ENCODE data around the gene CRACR2B.

DNA sequence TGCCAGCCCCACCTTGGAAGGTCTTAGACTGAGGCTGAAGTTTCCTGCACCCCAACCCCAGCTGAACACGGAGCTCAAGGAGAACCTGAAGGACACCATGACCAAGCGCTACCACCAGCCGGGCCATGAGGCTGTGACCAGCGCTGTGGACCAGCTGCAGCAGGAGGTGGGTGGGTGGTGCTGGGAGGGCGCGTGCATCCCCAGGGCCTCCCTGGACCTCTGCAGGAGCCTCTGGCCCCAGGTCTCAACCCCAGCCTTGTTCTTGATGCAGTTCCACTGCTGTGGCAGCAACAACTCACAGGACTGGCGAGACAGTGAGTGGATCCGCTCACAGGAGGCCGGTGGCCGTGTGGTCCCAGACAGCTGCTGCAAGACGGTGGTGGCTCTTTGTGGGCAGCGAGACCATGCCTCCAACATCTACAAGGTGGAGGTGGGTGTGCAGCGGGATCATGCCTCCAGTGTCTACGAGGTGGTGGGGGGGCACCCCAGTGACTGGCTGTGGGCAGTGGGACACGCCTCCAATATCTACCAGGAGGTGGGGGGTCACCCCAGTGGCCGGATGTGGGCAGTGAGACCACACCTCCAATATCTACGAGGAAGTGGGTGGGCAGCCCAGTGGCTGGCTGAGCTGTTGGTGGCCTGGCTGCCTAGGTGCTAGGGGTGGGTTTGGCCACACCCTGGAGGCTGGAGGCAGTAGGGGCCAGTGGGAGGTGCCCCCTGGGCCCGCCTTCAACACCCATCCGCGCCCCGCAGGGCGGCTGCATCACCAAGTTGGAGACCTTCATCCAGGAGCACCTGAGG lies 9.7 kb downstream of the CRACR2B start:
- TF ChIP-seq, protein P1, sequence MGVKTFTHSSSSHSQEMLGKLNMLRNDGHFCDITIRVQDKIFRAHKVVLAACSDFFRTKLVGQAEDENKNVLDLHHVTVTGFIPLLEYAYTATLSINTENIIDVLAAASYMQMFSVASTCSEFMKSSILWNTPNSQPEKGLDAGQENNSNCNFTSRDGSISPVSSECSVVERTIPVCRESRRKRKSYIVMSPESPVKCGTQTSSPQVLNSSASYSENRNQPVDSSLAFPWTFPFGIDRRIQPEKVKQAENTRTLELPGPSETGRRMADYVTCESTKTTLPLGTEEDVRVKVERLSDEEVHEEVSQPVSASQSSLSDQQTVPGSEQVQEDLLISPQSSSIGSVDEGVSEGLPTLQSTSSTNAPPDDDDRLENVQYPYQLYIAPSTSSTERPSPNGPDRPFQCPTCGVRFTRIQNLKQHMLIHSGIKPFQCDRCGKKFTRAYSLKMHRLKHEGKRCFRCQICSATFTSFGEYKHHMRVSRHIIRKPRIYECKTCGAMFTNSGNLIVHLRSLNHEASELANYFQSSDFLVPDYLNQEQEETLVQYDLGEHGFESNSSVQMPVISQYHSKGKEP (tag by site-specific recombination; IDR thresholded peaks at IDR 0.05): no peak
- TF ChIP-seq, protein P2, sequence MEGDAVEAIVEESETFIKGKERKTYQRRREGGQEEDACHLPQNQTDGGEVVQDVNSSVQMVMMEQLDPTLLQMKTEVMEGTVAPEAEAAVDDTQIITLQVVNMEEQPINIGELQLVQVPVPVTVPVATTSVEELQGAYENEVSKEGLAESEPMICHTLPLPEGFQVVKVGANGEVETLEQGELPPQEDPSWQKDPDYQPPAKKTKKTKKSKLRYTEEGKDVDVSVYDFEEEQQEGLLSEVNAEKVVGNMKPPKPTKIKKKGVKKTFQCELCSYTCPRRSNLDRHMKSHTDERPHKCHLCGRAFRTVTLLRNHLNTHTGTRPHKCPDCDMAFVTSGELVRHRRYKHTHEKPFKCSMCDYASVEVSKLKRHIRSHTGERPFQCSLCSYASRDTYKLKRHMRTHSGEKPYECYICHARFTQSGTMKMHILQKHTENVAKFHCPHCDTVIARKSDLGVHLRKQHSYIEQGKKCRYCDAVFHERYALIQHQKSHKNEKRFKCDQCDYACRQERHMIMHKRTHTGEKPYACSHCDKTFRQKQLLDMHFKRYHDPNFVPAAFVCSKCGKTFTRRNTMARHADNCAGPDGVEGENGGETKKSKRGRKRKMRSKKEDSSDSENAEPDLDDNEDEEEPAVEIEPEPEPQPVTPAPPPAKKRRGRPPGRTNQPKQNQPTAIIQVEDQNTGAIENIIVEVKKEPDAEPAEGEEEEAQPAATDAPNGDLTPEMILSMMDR (tag by site-specific recombination; IDR thresholded peaks at IDR 0.05): no peak
- TF ChIP-seq, protein P3, sequence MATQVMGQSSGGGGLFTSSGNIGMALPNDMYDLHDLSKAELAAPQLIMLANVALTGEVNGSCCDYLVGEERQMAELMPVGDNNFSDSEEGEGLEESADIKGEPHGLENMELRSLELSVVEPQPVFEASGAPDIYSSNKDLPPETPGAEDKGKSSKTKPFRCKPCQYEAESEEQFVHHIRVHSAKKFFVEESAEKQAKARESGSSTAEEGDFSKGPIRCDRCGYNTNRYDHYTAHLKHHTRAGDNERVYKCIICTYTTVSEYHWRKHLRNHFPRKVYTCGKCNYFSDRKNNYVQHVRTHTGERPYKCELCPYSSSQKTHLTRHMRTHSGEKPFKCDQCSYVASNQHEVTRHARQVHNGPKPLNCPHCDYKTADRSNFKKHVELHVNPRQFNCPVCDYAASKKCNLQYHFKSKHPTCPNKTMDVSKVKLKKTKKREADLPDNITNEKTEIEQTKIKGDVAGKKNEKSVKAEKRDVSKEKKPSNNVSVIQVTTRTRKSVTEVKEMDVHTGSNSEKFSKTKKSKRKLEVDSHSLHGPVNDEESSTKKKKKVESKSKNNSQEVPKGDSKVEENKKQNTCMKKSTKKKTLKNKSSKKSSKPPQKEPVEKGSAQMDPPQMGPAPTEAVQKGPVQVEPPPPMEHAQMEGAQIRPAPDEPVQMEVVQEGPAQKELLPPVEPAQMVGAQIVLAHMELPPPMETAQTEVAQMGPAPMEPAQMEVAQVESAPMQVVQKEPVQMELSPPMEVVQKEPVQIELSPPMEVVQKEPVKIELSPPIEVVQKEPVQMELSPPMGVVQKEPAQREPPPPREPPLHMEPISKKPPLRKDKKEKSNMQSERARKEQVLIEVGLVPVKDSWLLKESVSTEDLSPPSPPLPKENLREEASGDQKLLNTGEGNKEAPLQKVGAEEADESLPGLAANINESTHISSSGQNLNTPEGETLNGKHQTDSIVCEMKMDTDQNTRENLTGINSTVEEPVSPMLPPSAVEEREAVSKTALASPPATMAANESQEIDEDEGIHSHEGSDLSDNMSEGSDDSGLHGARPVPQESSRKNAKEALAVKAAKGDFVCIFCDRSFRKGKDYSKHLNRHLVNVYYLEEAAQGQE (tag by site-specific recombination; IDR thresholded peaks at IDR 0.05): no peak
- TF ChIP-seq ZNF362 (tag by site-specific recombination; IDR thresholded peaks at IDR 0.05): no peak
- TF ChIP-seq KLF10 (tag by site-specific recombination; IDR thresholded peaks at IDR 0.05): peak; percentile 67; the same call in 1 of the 2 replicates
- no peak for TF ChIP-seq ZNF211 (tag by site-specific recombination; IDR thresholded peaks at IDR 0.05; ENCODE audit: low read depth)
- TF ChIP-seq ZSCAN23 (tag by site-specific recombination; IDR thresholded peaks at IDR 0.05): no peak
- TF ChIP-seq ZBTB26 (tag by site-specific recombination; optimal IDR thresholded peaks at IDR 0.05): no peak
- TF ChIP-seq ZNF184 (tag by site-specific recombination; IDR thresholded peaks at IDR 0.05): no peak
- no peak for TF ChIP-seq ATF2 (tag by site-specific recombination; IDR thresholded peaks at IDR 0.05; ENCODE audit: low read depth)
- no peak for TF ChIP-seq ZNF580 (tag by site-specific recombination; IDR thresholded peaks at IDR 0.05)
- no peak for TF ChIP-seq ZSCAN16 (tag by site-specific recombination; IDR thresholded peaks at IDR 0.05)

Data from HEK293 (cell line).